ENCODE results near the gene C2orf42.

DNA sequence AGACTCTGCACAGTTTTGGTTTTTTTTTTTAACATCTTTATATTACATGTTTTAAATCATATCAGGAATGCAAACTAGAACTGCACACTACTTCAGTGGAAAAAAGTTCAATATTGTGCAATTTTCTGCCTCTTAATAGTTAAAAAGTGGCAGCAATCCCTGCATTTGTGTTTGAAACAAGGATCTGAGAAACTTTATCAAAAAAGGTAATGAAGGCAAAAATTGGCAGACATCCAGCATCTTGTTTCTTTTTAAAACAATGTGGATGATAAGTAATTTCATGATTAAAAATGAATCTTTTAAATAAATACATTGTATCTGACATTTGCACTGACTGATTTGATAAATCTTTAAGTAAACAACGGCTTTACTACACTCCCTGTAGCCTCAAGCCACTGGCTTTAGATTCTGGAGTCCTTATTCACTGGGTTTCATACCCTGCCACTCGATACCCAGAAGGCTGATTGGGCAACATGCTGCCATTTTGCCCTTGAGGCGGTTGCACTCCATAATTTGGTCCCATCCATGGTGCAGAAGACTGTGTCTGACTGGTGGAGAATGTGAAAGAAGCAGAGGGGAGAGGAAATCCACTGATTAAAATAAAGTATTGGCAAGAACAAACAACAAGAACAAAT, 21.6 kb upstream of the C2orf42 start:
- TF ChIP-seq, protein P1, sequence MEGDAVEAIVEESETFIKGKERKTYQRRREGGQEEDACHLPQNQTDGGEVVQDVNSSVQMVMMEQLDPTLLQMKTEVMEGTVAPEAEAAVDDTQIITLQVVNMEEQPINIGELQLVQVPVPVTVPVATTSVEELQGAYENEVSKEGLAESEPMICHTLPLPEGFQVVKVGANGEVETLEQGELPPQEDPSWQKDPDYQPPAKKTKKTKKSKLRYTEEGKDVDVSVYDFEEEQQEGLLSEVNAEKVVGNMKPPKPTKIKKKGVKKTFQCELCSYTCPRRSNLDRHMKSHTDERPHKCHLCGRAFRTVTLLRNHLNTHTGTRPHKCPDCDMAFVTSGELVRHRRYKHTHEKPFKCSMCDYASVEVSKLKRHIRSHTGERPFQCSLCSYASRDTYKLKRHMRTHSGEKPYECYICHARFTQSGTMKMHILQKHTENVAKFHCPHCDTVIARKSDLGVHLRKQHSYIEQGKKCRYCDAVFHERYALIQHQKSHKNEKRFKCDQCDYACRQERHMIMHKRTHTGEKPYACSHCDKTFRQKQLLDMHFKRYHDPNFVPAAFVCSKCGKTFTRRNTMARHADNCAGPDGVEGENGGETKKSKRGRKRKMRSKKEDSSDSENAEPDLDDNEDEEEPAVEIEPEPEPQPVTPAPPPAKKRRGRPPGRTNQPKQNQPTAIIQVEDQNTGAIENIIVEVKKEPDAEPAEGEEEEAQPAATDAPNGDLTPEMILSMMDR (IDR thresholded peaks at IDR 0.05): no peak
- TF ChIP-seq POLR2A (IDR thresholded peaks at IDR 0.05): no peak
